Natural killer cell (primary cell): ENCODE data around the gene ADCY4. TPM values are rescaled to one million over a fixed set of nuclear protein-coding genes. Genes with fewer than 3 reads are reported as not detected.
A peak's percentile ranks its signal among the peaks of the same experiment; 100 is the strongest.

Experiments
- ATAC-seq, 3 donors: fragments of 150-1000 bp in 2 of 3; fragments of 200-7000 bp in 1 of 3; cut with Tn5 transposase; 1 replicate in 1 of 3; 2 replicates in 2 of 3; pipeline ENCODE4 v1.10.0; 2021; ENCODE audit warnings: mild to moderate bottlenecking in 2 of 3, moderate library complexity in 2 of 3
- DNase-seq, 2 donors: peaks; one replicate each; pipeline versions ENCODE4 v3.0.0 to v3.0.0-alpha.2; 2013 to 2021; ENCODE audit warnings: mixed read lengths in 1 of 2
- H3K27ac ChIP-seq: one replicate; pipeline ENCODE4 v1.5.1; 2013; ENCODE audit warnings: mild to moderate bottlenecking, low read length
- H3K27me3 ChIP-seq: one replicate; pipeline ENCODE4 v1.6.1; 2013; ENCODE audit warnings: low read length; ENCODE audit not compliant: control insufficient read depth, insufficient read depth
- H3K36me3 ChIP-seq: one replicate; pipeline ENCODE4 v1.6.1; 2013; ENCODE audit warnings: low read length; ENCODE audit not compliant: control insufficient read depth, insufficient read depth
- H3K4me1 ChIP-seq: one replicate; pipeline ENCODE4 v1.6.1; 2013; ENCODE audit warnings: low read length; ENCODE audit not compliant: control insufficient read depth, insufficient read depth
- H3K4me3 ChIP-seq: one replicate; pipeline ENCODE4 v1.5.1; 2013; ENCODE audit warnings: low read length
- H3K9me3 ChIP-seq: one replicate; pipeline ENCODE4 v1.6.1; 2013; ENCODE audit warnings: low read length; ENCODE audit not compliant: control insufficient read depth, insufficient read depth
- H3K27ac Mint-ChIP-seq, 2 donors: one replicate each; pipeline ENCODE4 v1.8.0; 2022; ENCODE audit warnings: mild to moderate bottlenecking in 2 of 2, mixed read lengths in 2 of 2, moderate library complexity in 1 of 2
- H3K27me3 Mint-ChIP-seq, 2 donors: one replicate each; pipeline ENCODE4 v1.8.0; 2022; ENCODE audit warnings: low read depth in 2 of 2, mixed read lengths in 2 of 2
- H3K36me3 Mint-ChIP-seq: one replicate; pipeline ENCODE4 v1.8.0; 2022; ENCODE audit warnings: mixed read lengths
- H3K4me1 Mint-ChIP-seq, 2 donors: one replicate each; pipeline ENCODE4 v1.8.0; 2022; ENCODE audit warnings: mixed read lengths in 2 of 2
- H3K4me3 Mint-ChIP-seq: one replicate; pipeline ENCODE4 v1.8.0; 2022; ENCODE audit warnings: mild to moderate bottlenecking, moderate library complexity, mixed read lengths
- H3K9me3 Mint-ChIP-seq, 2 donors: one replicate each; pipeline ENCODE4 v1.8.0; 2022; ENCODE audit warnings: mixed read lengths in 2 of 2
- CTCF ChIP-seq: fragments of 200-600 bp; IDR thresholded peaks from one replicate; pipeline ENCODE4 v1.8.0; 2022; ENCODE audit warnings: antibody characterized with exemption
- WGBS: methylation state at CpG from one replicate; pipeline ENCODE4 v1.1.7; 2013; ENCODE audit warnings: missing lambda C conversion rate; ENCODE audit not compliant: insufficient coverage; 5-methylcytosine and 5-hydroxymethylcytosine counted together
- intact Hi-C: fragments of 100-400 bp; cut with micrococcal nuclease; formaldehyde crosslinking; loops from one replicate; pipeline ENCODE4 v1.14.2; 2022
- total RNA-seq, 4 donors: library from RNA; stranded (reverse); fragments of 120-200 nt in 1 of 4; gene quantifications; one replicate each; pipeline versions ENCODE4 v1.2.3 to v1.2.4, GENCODE V29; 2013 to 2022

Gene ADCY4
- total RNA-seq, 3 donors from 2014 or later (not counting 1 experiment from before 2014, with no cell fraction given) = 9.8 to 17.6 (median 11.3) TPM

- H3K4me3 Mint-ChIP-seq = peak overlapping the region; percentile 17
- intact Hi-C loops = loop anchor here (5.0 kb wide), 1 partner anchor 36 kb away; no protein-coding TSS in a partner anchor
- Histone ChIP-seq H3K9me3 (no peaks in the 10 kb centered on the region), H3K27me3 (peaks cover 39% of the 10 kb centered on the region), H3K36me3 (no peaks in the 10 kb centered on the region), H3K4me3 (peak overlapping the region; percentile 10), H3K27ac (no peak overlapping the region), H3K4me1 (peaks cover 37% of the 10 kb centered on the region)
- 2% methylated on average over 11 of the region's 15 CpGs for WGBS
- H3K4me1 Mint-ChIP-seq = peaks cover 19 to 34% of the 10 kb centered on the region in 2 donors
- H3K36me3 Mint-ChIP-seq = no peaks in the 10 kb centered on the region
- TF ChIP-seq CTCF = no peak
- H3K27me3 Mint-ChIP-seq = peaks cover 18 to 34% of the 10 kb centered on the region in 2 donors
- H3K27ac Mint-ChIP-seq = peak overlapping the region in 1 of 2 donors; percentile 70
- DNase-seq = no peak
- no peak for ATAC-seq
- no peaks in the 10 kb centered on the region for H3K9me3 Mint-ChIP-seq
These were observed 33.3 kb upstream of the ADCY4 start for GRCh38 chr14:24368212-24368561.

GRCh38 chr14:24367514-24368211, 32.8 kb upstream of the ADCY4 start, which contains the start of gene NFATC4:
Gene NFATC4, plus strand, starts transcription at chr14:24368184. Its CDS starts 157 bp downstream, at chr14:24368341.
- Histone ChIP-seq H3K4me3 (peak within 1 kb of the TSS; percentile 27), H3K36me3 (no peaks in the 10 kb centered on the region), H3K27me3 (peaks cover 39% of the 10 kb centered on the region), H3K27ac (no peak within 1 kb of the TSS), H3K9me3 (no peaks in the 10 kb centered on the region), H3K4me1 (peaks cover 37% of the 10 kb centered on the region)
- TF ChIP-seq CTCF = no peak
- Mint-ChIP-seq H3K4me3 (peak within 1 kb of the TSS; percentile 82), H3K9me3 (no peaks in the 10 kb centered on the region), H3K27me3 (peaks cover 24 to 37% of the 10 kb centered on the region in 2 donors), H3K27ac (peak within 1 kb of the TSS in 1 of 2 donors; percentile 70), H3K4me1 (peaks cover 19 to 34% of the 10 kb centered on the region in 2 donors), H3K36me3 (no peaks in the 10 kb centered on the region)
- DNase-seq (peak in 1 of 2 donors; percentile 21), ATAC-seq (no peak)
- intact Hi-C loops = loop anchor here (5.0 kb wide), 1 partner anchor 35 kb away; no protein-coding TSS in a partner anchor
- 27% methylated on average over 20 of the region's 21 CpGs for WGBS

GRCh38 chr14:24366721-24367513, 32.0 kb upstream of the ADCY4 start:
- Mint-ChIP-seq H3K9me3 (no peaks in the 10 kb centered on the region), H3K36me3 (no peaks in the 10 kb centered on the region), H3K4me3 (peak overlapping the region; percentile 82), H3K27ac (peak overlapping the region in 1 of 2 donors; percentile 53), H3K4me1 (peaks cover 19 to 34% of the 10 kb centered on the region in 2 donors), H3K27me3 (peaks cover 29 to 37% of the 10 kb centered on the region in 2 donors)
- no peak for TF ChIP-seq CTCF
- intact Hi-C loops = loop anchor here (5.0 kb wide), 1 partner anchor 35 kb away; no protein-coding TSS in a partner anchor
- Histone ChIP-seq H3K27me3 (peaks cover 39% of the 10 kb centered on the region), H3K9me3 (no peaks in the 10 kb centered on the region), H3K27ac (no peak overlapping the region), H3K4me1 (peaks cover 37% of the 10 kb centered on the region), H3K36me3 (no peaks in the 10 kb centered on the region), H3K4me3 (peak overlapping the region; percentile 27)
- ATAC-seq = peak; percentile 27 to 45 (median 36)
- 7% methylated on average over 33 of the region's 40 CpGs for WGBS
- peak; percentile 25 to 35 for DNase-seq
